IPS-18c (cell line): Measurements from ENCODE around the gene HAP1.
A peak's percentile ranks its signal among the peaks of the same experiment; 100 is the strongest.
"Not testable (repeated sequence)": the region's sequence is repeated elsewhere in the genome, so short reads cannot be mapped to it uniquely, and the experiment has no call there.

Experiments
- H3K4me3 ChIP-seq: 2 replicates; pipeline ENCODE4 v1.7.0; 2013; ENCODE audit warnings: low read depth, mild to moderate bottlenecking, low read length, moderate library complexity; ENCODE audit not compliant: insufficient read depth
- H3K9me3 ChIP-seq: one replicate; pipeline ENCODE4 v1.6.1; 2013; ENCODE audit warnings: mild to moderate bottlenecking, low read length, moderate library complexity; ENCODE audit not compliant: control insufficient read depth, insufficient read depth

Gene HAP1

DNA sequence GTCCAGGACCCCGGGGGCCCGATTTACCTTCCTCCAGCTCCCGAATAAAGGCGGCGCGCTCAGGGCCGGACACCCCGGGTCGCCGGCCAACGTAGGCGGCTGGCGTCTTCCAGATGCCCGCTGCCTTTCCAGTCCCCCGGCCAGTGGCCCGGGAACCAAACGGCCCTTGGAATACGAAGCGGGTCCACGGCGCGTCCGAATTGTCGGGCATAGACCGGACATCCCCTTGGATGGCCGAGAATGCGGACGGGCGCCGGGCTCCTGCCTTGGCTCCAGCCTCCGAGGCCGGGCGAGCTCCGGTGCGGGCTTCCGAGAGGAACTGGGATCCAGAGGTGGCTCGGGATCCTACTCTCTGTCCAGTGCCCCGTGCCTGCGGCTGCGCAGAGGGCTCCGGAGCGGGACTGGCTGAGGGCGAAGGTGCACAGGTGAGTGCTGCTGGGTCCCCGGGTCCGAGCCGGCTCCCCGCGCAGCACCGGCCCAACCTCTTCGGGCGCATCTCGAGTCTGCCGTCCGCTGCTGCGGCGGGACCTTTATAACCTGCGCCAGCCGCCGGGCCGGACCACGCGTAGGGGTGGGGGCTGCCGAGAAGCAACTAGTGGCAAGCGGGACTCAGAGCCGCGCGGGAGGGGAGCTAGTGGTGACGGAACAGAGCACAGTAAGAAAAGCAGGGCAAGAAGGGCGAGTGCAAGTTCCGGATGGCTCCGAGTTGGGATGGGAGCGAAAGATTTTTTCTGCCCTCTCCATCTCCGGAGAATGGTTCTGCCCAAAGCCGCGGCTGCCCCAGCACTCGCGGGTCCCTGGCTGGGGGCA is at the start of gene HAP1:
HAP1 (minus strand) TSS at position 505 of the 810 bp plus-strand sequence; CDS start at position 496, 9 bp downstream.
- H3K4me3 ChIP-seq: peak within 1 kb of the TSS; percentile 72

GRCh38 chr17:41782142-41782541 is 47.7 kb upstream of the HAP1 start:
- H3K9me3 ChIP-seq: no peaks in the 10 kb centered on the region
- H3K4me3 ChIP-seq: no peak overlapping the region

More for the DNA sequence above, at the start of gene HAP1:
- H3K9me3 ChIP-seq: no peaks in the 10 kb centered on the region

GRCh38 chr17:41781404-41782110 is 47.1 kb upstream of the HAP1 start:
- H3K4me3 ChIP-seq: no peak overlapping the region

GRCh38 chr17:41779954-41780353 is 45.5 kb upstream of the HAP1 start:
- Histone ChIP-seq H3K9me3 (no peaks in the 10 kb centered on the region), H3K4me3 (no peak overlapping the region)

More at GRCh38 chr17:41781404-41782110, 47.1 kb upstream of the HAP1 start:
- H3K9me3 ChIP-seq: no peaks in the 10 kb centered on the region

DNA sequence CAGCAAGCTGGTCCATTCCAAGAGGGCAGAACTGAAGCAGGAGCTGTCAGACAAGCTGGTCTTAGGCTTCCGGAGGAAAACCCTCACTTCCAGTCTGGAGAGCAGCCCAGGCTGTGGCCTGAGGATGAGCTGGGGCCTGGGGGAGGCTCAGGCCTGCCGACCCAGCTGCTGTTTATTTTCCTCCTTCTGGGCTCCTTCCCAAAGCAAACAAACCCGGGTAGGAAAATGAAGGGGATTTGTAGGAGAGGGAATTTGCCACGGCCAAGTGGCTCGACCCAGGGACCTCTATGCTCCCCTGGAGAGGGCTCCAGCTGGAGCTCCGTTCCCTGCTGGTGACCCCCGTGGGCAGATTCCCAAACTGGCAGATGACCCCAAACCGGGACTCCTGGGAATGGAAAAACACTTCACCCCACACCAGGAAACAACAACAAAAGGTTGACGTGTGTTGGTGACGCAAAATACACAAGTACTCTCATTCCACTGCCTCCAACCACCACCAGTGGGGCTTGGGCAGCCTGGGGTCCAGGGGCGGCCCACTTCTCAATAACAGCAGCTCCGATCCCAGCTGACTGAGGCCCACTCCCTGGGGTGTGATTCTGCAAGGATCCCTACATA is 43.2 kb upstream of the HAP1 start:
- no peak overlapping the region for H3K4me3 ChIP-seq
- H3K9me3 ChIP-seq: no peaks in the 10 kb centered on the region

DNA sequence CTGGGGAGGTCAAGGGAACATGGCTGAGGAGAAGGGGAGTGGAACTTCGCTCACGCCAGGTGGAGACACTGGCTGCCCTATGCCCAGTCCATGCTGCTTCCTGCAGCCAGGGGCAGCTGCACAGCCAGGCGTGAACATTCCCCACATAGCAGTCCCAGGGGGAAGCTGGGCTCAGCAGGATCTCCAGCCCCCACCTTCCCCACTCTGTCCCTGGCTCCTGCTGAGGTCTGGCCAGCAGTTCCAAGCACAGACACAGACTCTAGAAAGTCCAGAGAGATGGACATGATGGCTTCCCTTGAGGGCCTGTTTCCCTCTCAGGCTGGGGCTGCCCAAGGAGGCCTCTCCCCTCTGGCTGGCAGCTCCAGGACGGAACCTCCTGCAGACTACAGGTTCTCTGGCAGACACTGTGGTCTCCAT is 42.7 kb upstream of the HAP1 start:
- Histone ChIP-seq H3K4me3 (no peak overlapping the region), H3K9me3 (no peaks in the 10 kb centered on the region)

GRCh38 chr17:41776262-41776900 is 41.9 kb upstream of the HAP1 start:
- not testable (repeated sequence) for H3K9me3 ChIP-seq, H3K4me3 ChIP-seq

GRCh38 chr17:41775394-41776226 is 41.2 kb upstream of the HAP1 start:
- Histone ChIP-seq H3K9me3 (no peaks in the 10 kb centered on the region), H3K4me3 (no peak overlapping the region; the same call in 1 of the 2 replicates)

- H3K9me3 ChIP-seq: no peaks in the 10 kb centered on the region
- H3K4me3 ChIP-seq: no peak overlapping the region
Observed at GRCh38 chr17:41773731-41774193, 39.3 kb upstream of the HAP1 start.

GRCh38 chr17:41773190-41773588 is 38.7 kb upstream of the HAP1 start:
- H3K4me3 ChIP-seq: no peak overlapping the region; the same call in 1 of the 2 replicates
- H3K9me3 ChIP-seq: no peaks in the 10 kb centered on the region

DNA sequence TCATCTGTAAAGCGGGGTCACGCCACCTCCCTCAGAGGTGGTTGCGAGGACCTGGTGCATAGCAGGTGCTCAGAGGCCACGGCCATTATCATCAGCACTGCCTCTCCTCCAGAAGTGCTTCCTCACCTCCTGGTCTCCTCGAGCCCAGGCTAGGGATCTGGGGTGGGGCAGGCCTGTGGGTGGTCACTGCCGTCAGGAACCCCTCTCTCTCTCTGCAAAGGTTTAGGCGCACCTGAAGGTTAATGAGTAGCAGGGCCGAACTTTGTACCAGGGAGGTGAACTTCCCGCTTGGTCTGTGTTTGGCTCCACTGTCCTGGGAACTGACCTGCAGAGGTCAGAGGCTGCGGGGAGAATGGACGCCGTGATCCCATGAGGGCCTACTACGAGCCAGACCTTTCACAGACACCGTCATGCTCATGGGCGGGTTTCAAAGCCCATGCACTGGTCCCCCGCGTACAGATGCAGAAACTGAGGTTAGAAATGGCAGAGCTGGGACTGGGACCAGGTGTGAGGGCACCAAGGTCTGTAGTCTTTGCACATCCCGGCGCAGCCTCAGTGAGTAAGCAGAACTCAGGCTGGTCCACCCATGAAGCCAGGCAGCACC is 38.2 kb upstream of the HAP1 start:
- Histone ChIP-seq H3K4me3 (no peak overlapping the region; the same call in 1 of the 2 replicates), H3K9me3 (no peaks in the 10 kb centered on the region)

GRCh38 chr17:41772218-41772585 is 37.8 kb upstream of the HAP1 start:
- H3K4me3 ChIP-seq: no peak overlapping the region

GRCh38 chr17:41771389-41772206 is 37.2 kb upstream of the HAP1 start:
- no peak overlapping the region; the same call in 1 of the 2 replicates for H3K4me3 ChIP-seq
- no peaks in the 10 kb centered on the region for H3K9me3 ChIP-seq

More at GRCh38 chr17:41772218-41772585, 37.8 kb upstream of the HAP1 start:
- no peaks in the 10 kb centered on the region for H3K9me3 ChIP-seq

DNA sequence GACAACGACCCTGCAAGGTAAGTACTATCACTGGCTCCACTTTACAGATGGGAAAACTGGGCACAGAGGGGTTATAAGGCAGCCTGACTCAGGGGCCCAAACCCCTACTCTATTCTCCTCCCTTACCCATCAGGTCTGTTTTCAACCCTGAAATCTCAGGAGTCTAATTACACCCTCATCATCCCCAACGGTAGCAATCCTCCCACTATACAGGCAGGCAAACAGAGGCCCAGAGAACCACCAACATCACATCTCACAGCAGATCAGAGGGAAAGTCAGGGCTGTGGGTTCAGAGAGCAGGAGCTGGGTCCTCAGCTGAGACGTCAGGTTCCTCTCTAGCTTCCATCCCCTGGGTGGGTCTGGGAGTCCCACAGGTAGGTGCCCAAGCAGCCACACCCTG is 35.5 kb upstream of the HAP1 start:
- Histone ChIP-seq H3K4me3 (no peak overlapping the region), H3K9me3 (no peaks in the 10 kb centered on the region)

- H3K9me3 ChIP-seq: no peaks in the 10 kb centered on the region
Observed at GRCh38 chr17:41769346-41769862, 35.0 kb upstream of the HAP1 start.

More at GRCh38 chr17:41769346-41769862, 35.0 kb upstream of the HAP1 start:
- H3K4me3 ChIP-seq: no peak overlapping the region
